Superior temporal gyrus (tissue), 1 donor: Measurements from ENCODE around the gene NPDC1.
"Not testable (repeated sequence)": the region's sequence is repeated elsewhere in the genome, so short reads cannot be mapped to it uniquely, and the experiment has no call there.

Source experiments
- DNase-seq: peaks from one replicate; pipeline ENCODE4 v3.0.0-alpha.2; 2016; ENCODE audit errors: extremely low spot score

The NPDC1 gene

GRCh38 chr9:137011907-137012675 lies 33.9 kb downstream of the NPDC1 start:
- DNase-seq: no peak

GRCh38 chr9:137011156-137011555 lies 34.8 kb downstream of the NPDC1 start:
- DNase-seq: no peak

- no peak for DNase-seq
These were observed 35.8 kb downstream of the NPDC1 start for GRCh38 chr9:137009938-137010732.

- DNase-seq: no peak
These were observed 36.8 kb downstream of the NPDC1 start for GRCh38 chr9:137009217-137009616.

- no peak for DNase-seq
These were observed 37.7 kb downstream of the NPDC1 start for GRCh38 chr9:137008312-137008711.

GRCh38 chr9:137007816-137008270 lies 38.1 kb downstream of the NPDC1 start:
- no peak for DNase-seq

GRCh38 chr9:137007108-137007815 lies 38.7 kb downstream of the NPDC1 start:
- no peak for DNase-seq

GRCh38 chr9:137006116-137007003 lies 39.6 kb downstream of the NPDC1 start:
- no peak for DNase-seq

- DNase-seq: not testable (repeated sequence)
These were observed 41.7 kb downstream of the NPDC1 start for GRCh38 chr9:137004285-137004684.

GRCh38 chr9:137002646-137003041 lies 43.3 kb downstream of the NPDC1 start:
- DNase-seq: no peak

- DNase-seq: no peak
These were observed 43.9 kb downstream of the NPDC1 start for GRCh38 chr9:137001857-137002645.

- no peak for DNase-seq
These were observed 45.6 kb downstream of the NPDC1 start for GRCh38 chr9:137000177-137000930.

- no peak for DNase-seq
These were observed 48.1 kb downstream of the NPDC1 start for GRCh38 chr9:136997830-136998234.

GRCh38 chr9:136997371-136997770 lies 48.6 kb downstream of the NPDC1 start:
- no peak for DNase-seq

GRCh38 chr9:136996361-136997292 lies 49.4 kb downstream of the NPDC1 start, which contains the start of gene CLIC3:
Gene CLIC3, minus strand, starts transcription at chr9:136996568. Its CDS starts 25 bp downstream, at chr9:136996543.
- no peak for DNase-seq

GRCh38 chr9:136995772-136996311 lies 50.1 kb downstream of the NPDC1 start:
- DNase-seq: no peak

GRCh38 chr9:136995362-136995761 lies 50.6 kb downstream of the NPDC1 start:
- no peak for DNase-seq

- no peak for DNase-seq
These were observed 51.1 kb downstream of the NPDC1 start for GRCh38 chr9:136994888-136995230.
